DMS53 (cell line): ENCODE results near the gene EML2.
A peak's percentile ranks its signal among the peaks of the same experiment; 100 is the strongest.

Experiments
- DNase-seq: peaks from one replicate; lab custom pipeline; 2025; lab: John Stamatoyannopoulos, UW

EML2 gene

GRCh38 chr19:45587873-45588272 lies 51.3 kb downstream of the EML2 start:
- DNase-seq = no peak

GRCh38 chr19:45585158-45585577 lies 54.0 kb downstream of the EML2 start:
- no peak for DNase-seq

- peak; percentile 99 for DNase-seq
Observed at GRCh38 chr19:45584332-45585157, 54.7 kb downstream of the EML2 start, which contains the start of gene OPA3. Gene OPA3 (minus strand): TSS chr19:45584802. CDS start chr19:45584764, 38 bp downstream.

- DNase-seq = no peak
Observed at GRCh38 chr19:45581576-45581975, 57.6 kb downstream of the EML2 start.

- DNase-seq = no peak
Observed at GRCh38 chr19:45578861-45579260, 60.3 kb downstream of the EML2 start.

- peak; percentile 52 for DNase-seq
Observed at GRCh38 chr19:45577111-45577905, 61.9 kb downstream of the EML2 start.

GRCh38 chr19:45576682-45577081 lies 62.5 kb downstream of the EML2 start:
- DNase-seq = no peak

- no peak for DNase-seq
Observed at GRCh38 chr19:45575216-45575615, 64.0 kb downstream of the EML2 start.

- DNase-seq = no peak
Observed at GRCh38 chr19:45574526-45574925, 64.7 kb downstream of the EML2 start.

GRCh38 chr19:45571457-45572220 lies 67.6 kb downstream of the EML2 start:
- no peak for DNase-seq

GRCh38 chr19:45569619-45570421 lies 69.4 kb downstream of the EML2 start:
- DNase-seq = peak; percentile 37

- DNase-seq = no peak
Observed at GRCh38 chr19:45568732-45569131, 70.5 kb downstream of the EML2 start.

- no peak for DNase-seq
Observed at GRCh38 chr19:45567609-45568008, 71.6 kb downstream of the EML2 start.

- no peak for DNase-seq
Observed at GRCh38 chr19:45564131-45564780, 74.9 kb downstream of the EML2 start.

GRCh38 chr19:45560686-45561085 lies 78.5 kb downstream of the EML2 start:
- no peak for DNase-seq

GRCh38 chr19:45560038-45560437 lies 79.2 kb downstream of the EML2 start:
- DNase-seq = no peak
